MCF 10A (cell line): ENCODE measurements around the gene UPF1. TPM values are rescaled to one million over a fixed set of nuclear protein-coding genes. Genes with fewer than 3 reads are reported as not detected.

Experiments
- BruUV-seq: library from RNA; stranded (reverse); fragments of 400-500 nt; replicated peaks from 2 replicates; lab custom pipeline; 2021; lab: Mats Ljungman, UMichigan
- CTCF ChIA-PET: fragments of 300-600 bp; sonication (Branson Sonifier 250); formaldehyde crosslinking; extraction: SDS; loops from one replicate; lab custom pipeline; 2021; ENCODE audit warnings: antibody characterized with exemption, inconsistent platforms; lab: Yijun Ruan, JAX
- POLR2A ChIA-PET: fragments of 300-600, 350-650 bp; sonication (Branson Sonifier 250); formaldehyde crosslinking; extraction: SDS; loops from one replicate; lab custom pipeline; 2020; ENCODE audit warnings: antibody characterized with exemption, inconsistent platforms; lab: Yijun Ruan, JAX
- DNase-seq: peaks from one replicate; pipeline ENCODE4 v3.0.0-alpha.2; 2018; ENCODE audit not compliant: unreplicated experiment
- H3K27ac Mint-ChIP-seq: one replicate; pipeline ENCODE4 v1.8.0; 2022; ENCODE audit warnings: mild to moderate bottlenecking, low read depth, mixed read lengths; ENCODE audit not compliant: unreplicated experiment
- H3K27me3 Mint-ChIP-seq: one replicate; pipeline ENCODE4 v1.8.0; 2022; ENCODE audit warnings: mixed read lengths; ENCODE audit not compliant: insufficient read depth, unreplicated experiment
- H3K36me3 Mint-ChIP-seq: one replicate; pipeline ENCODE4 v1.8.0; 2022; ENCODE audit warnings: mild to moderate bottlenecking, moderate library complexity, mixed read lengths; ENCODE audit not compliant: insufficient read depth, unreplicated experiment
- H3K4me1 Mint-ChIP-seq: one replicate; pipeline ENCODE4 v1.8.0; 2022; ENCODE audit warnings: mixed read lengths; ENCODE audit not compliant: insufficient read depth, unreplicated experiment
- H3K4me3 Mint-ChIP-seq: one replicate; pipeline ENCODE4 v1.8.0; 2022; ENCODE audit warnings: mild to moderate bottlenecking, moderate library complexity, mixed read lengths; ENCODE audit not compliant: unreplicated experiment
- H3K9me3 Mint-ChIP-seq: one replicate; pipeline ENCODE4 v1.8.0; 2022; ENCODE audit warnings: mixed read lengths; ENCODE audit not compliant: unreplicated experiment
- CTCF ChIP-seq: fragments of 200-600 bp; IDR thresholded peaks from one replicate; pipeline ENCODE4 v1.8.0; 2022; ENCODE audit warnings: antibody characterized with exemption, mild to moderate bottlenecking; ENCODE audit not compliant: unreplicated experiment
- intact Hi-C: fragments of 100-400 bp; cut with micrococcal nuclease; formaldehyde crosslinking; loops from 2 replicates; pipeline ENCODE4 v1.14.1; 2022
- total RNA-seq: library from RNA; stranded (reverse); gene quantifications from 2 replicates; pipeline ENCODE4 v1.2.3, GENCODE V29; 2022

Gene UPF1
- total RNA-seq, 1 experiment from 2014 or later = 79.8 TPM

- Mint-ChIP-seq H3K9me3 (no peaks in the 10 kb centered on the region), H3K36me3 (peaks cover 13% of the 10 kb centered on the region), H3K27ac (no peak overlapping the region), H3K27me3 (no peaks in the 10 kb centered on the region), H3K4me1 (no peaks in the 10 kb centered on the region), H3K4me3 (no peak overlapping the region)
- BruUV-seq = no TSS peak
- ChIA-PET POLR2A (no interaction called here), CTCF (interaction anchor here (1.0 to 1.4 kb wide), 2 partner anchors 56 to 102 kb away, joined by 3 to 4 read pairs; no protein-coding TSS in a partner anchor)
- DNase-seq = no peak
- intact Hi-C loops = no loop called here
- TF ChIP-seq CTCF = no peak
Measured at GRCh38 chr19:18903156-18904037, 71.6 kb downstream of the UPF1 start.

GRCh38 chr19:18904334-18905057, 72.7 kb downstream of the UPF1 start:
- Mint-ChIP-seq H3K4me1 (no peaks in the 10 kb centered on the region), H3K27ac (no peak overlapping the region), H3K4me3 (no peak overlapping the region), H3K36me3 (peaks cover 13% of the 10 kb centered on the region), H3K9me3 (no peaks in the 10 kb centered on the region), H3K27me3 (no peaks in the 10 kb centered on the region)
- CTCF ChIA-PET = interaction anchor here (0.7 to 1.4 kb wide), 2 partner anchors 27 to 57 kb away, joined by 3 to 4 read pairs; no protein-coding TSS in a partner anchor
- intact Hi-C loops = no loop called here
- TF ChIP-seq CTCF = no peak
- no TSS peak for BruUV-seq
- no peak for DNase-seq
- POLR2A ChIA-PET = interaction anchor here (1.1 kb wide), 1 partner anchor 10 kb away, joined by 5 read pairs; no protein-coding TSS in a partner anchor

DNA sequence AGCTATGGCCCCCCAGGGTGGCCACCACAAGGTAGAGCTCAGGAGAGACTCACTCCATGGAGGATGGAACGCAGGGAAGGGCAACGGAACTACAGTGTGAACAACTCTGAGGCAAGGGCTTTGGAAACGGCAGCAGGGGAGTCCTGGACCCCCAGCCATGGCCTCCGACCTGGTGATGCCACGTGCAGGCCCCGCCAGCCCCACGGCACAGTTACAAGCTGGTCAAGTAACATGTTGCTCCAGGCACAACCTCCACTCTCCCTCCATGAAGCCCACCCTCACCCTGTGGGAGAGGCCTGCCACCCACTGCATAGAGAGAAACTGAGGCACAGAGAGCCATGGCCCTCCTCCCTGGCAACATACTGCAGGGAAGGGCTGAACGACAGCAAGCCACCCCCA, 73.3 kb downstream of the UPF1 start:
- Mint-ChIP-seq H3K36me3 (peaks cover 13% of the 10 kb centered on the region), H3K27ac (no peak overlapping the region), H3K9me3 (no peaks in the 10 kb centered on the region), H3K4me1 (no peaks in the 10 kb centered on the region), H3K27me3 (no peaks in the 10 kb centered on the region), H3K4me3 (no peak overlapping the region)
- no peak for DNase-seq
- intact Hi-C loops = no loop called here
- ChIA-PET POLR2A (interaction anchor here (1.1 kb wide), 1 partner anchor 10 kb away, joined by 5 read pairs; no protein-coding TSS in a partner anchor), CTCF (interaction anchor here (0.7 to 1.4 kb wide), 2 partner anchors 26 to 58 kb away, joined by 3 to 4 read pairs; no protein-coding TSS in a partner anchor)
- no TSS peak for BruUV-seq
- TF ChIP-seq CTCF = no peak
